Upper lobe of right lung (tissue), 1 donor: Measurements from ENCODE around the gene DENND1B. TPM values are rescaled to one million over a fixed set of nuclear protein-coding genes. Genes with fewer than 3 reads are reported as not detected.

Experiments used
- ATAC-seq: fragments of 200-7000 bp; cut with Tn5 transposase; one replicate; pipeline ENCODE4 v1.9.1; 2020; ENCODE audit warnings: mild to moderate bottlenecking, moderate library complexity
- DNase-seq: peaks from one replicate; pipeline ENCODE4 v3.0.0-alpha.2; 2020
- H3K27ac ChIP-seq: fragments of 200-600 bp; one replicate; pipeline ENCODE4 v1.8.0; 2022
- H3K27me3 ChIP-seq: fragments of 200-600 bp; one replicate; pipeline ENCODE4 v1.8.0; 2022; ENCODE audit warnings: mild to moderate bottlenecking
- H3K36me3 ChIP-seq: fragments of 200-600 bp; one replicate; pipeline ENCODE4 v1.8.0; 2022
- H3K4me1 ChIP-seq: fragments of 200-600 bp; one replicate; pipeline ENCODE4 v1.8.0; 2022
- H3K4me3 ChIP-seq: fragments of 200-600 bp; one replicate; pipeline ENCODE4 v1.8.0; 2022; ENCODE audit warnings: mild to moderate bottlenecking
- H3K9me3 ChIP-seq: fragments of 200-600 bp; one replicate; pipeline ENCODE4 v1.8.0; 2022
- intact Hi-C: fragments of 100-400 bp; cut with DNase I; formaldehyde crosslinking; loops from one replicate; pipeline ENCODE4 v1.11.0; 2022
- long read RNA-seq: library from polyadenylated mRNA; unstranded; transcript quantifications from one replicate; pipeline ENCODE4 v2.0.0, GENCODE V29; 2021
- total RNA-seq: library from RNA; stranded (reverse); fragmentation: NEBNext Ultra II Directional; extraction: Animal tissue kit (Norgen Biotek cat#: 25700); gene quantifications from one replicate; pipeline ENCODE4 v1.2.1, GENCODE V29; 2021
- TF ChIP-seq, protein P1 (sequence below): fragments of 200-600 bp; IDR thresholded peaks from one replicate; pipeline ENCODE4 v1.8.0; 2022; ENCODE audit warnings: antibody characterized with exemption
- donor health status: DM: no; HTN: yes; CAD: no; lungs with severe emphysema.

Gene DENND1B, protein sequence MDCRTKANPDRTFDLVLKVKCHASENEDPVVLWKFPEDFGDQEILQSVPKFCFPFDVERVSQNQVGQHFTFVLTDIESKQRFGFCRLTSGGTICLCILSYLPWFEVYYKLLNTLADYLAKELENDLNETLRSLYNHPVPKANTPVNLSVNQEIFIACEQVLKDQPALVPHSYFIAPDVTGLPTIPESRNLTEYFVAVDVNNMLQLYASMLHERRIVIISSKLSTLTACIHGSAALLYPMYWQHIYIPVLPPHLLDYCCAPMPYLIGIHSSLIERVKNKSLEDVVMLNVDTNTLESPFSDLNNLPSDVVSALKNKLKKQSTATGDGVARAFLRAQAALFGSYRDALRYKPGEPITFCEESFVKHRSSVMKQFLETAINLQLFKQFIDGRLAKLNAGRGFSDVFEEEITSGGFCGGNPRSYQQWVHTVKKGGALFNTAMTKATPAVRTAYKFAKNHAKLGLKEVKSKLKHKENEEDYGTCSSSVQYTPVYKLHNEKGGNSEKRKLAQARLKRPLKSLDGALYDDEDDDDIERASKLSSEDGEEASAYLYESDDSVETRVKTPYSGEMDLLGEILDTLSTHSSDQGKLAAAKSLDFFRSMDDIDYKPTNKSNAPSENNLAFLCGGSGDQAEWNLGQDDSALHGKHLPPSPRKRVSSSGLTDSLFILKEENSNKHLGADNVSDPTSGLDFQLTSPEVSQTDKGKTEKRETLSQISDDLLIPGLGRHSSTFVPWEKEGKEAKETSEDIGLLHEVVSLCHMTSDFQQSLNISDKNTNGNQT
- 20.1 TPM for total RNA-seq
- long read RNA-seq, full-length matches to known transcripts = 9 of 36 reads
- long read RNA-seq, partial matches to known transcripts = 6 of 36 reads
- long read RNA-seq, other reads (novel, unspliced or antisense) = 21 of 36 reads

GRCh38 chr1:197775282-197776262, at the start of gene DENND1B:
Gene DENND1B, minus strand, starts transcription at chr1:197775480. Its CDS starts 325 bp downstream, at chr1:197775155.
- peaks cover 25% of the 10 kb centered on the region for H3K4me1 ChIP-seq
- no peaks in the 10 kb centered on the region for H3K36me3 ChIP-seq
- intact Hi-C loops = no loop called here
- peak within 1 kb of the TSS; percentile 92 for H3K27ac ChIP-seq
- no peaks in the 10 kb centered on the region for H3K9me3 ChIP-seq
- H3K27me3 ChIP-seq = no peaks in the 10 kb centered on the region
- TF ChIP-seq, protein P1, sequence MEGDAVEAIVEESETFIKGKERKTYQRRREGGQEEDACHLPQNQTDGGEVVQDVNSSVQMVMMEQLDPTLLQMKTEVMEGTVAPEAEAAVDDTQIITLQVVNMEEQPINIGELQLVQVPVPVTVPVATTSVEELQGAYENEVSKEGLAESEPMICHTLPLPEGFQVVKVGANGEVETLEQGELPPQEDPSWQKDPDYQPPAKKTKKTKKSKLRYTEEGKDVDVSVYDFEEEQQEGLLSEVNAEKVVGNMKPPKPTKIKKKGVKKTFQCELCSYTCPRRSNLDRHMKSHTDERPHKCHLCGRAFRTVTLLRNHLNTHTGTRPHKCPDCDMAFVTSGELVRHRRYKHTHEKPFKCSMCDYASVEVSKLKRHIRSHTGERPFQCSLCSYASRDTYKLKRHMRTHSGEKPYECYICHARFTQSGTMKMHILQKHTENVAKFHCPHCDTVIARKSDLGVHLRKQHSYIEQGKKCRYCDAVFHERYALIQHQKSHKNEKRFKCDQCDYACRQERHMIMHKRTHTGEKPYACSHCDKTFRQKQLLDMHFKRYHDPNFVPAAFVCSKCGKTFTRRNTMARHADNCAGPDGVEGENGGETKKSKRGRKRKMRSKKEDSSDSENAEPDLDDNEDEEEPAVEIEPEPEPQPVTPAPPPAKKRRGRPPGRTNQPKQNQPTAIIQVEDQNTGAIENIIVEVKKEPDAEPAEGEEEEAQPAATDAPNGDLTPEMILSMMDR = peak; percentile 10
- H3K4me3 ChIP-seq = peak within 1 kb of the TSS; percentile 63
- ATAC-seq (peak; percentile 88), DNase-seq (peak; percentile 94)

DNA sequence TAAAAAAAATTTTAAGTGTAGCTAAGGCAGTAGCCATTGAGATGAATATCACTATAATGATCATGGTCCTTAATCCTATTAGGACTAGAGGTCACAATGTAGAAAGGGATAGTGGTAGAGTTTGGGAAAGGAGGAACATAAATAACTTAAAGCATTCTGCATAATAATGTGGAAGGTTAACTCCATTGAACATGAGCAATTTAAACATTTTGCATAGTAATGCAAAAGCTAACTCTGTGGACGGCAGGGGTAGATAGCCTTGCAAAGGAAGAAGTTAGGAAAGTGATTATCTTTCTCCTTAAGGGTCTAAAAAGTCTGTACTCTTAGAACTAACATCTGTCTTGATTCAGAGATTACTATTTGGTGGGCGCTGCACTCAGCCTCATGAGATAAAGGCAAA, 39.0 kb upstream of the DENND1B start:
- no peaks in the 10 kb centered on the region for H3K36me3 ChIP-seq
- no peaks in the 10 kb centered on the region for H3K4me1 ChIP-seq
- H3K27ac ChIP-seq = no peak overlapping the region
- intact Hi-C loops = no loop called here
- H3K27me3 ChIP-seq = no peaks in the 10 kb centered on the region
- H3K9me3 ChIP-seq = no peaks in the 10 kb centered on the region
- H3K4me3 ChIP-seq = no peak overlapping the region
- ATAC-seq (no peak), DNase-seq (no peak)
- TF ChIP-seq, protein P1 = no peak

- Histone ChIP-seq H3K9me3 (no peaks in the 10 kb centered on the region), H3K36me3 (no peaks in the 10 kb centered on the region), H3K27ac (no peak overlapping the region), H3K27me3 (no peaks in the 10 kb centered on the region), H3K4me3 (no peak overlapping the region), H3K4me1 (no peaks in the 10 kb centered on the region)
- intact Hi-C loops = no loop called here
- DNase-seq (no peak), ATAC-seq (no peak)
- TF ChIP-seq, protein P1 = no peak
Measured at GRCh38 chr1:197813741-197814140, 38.5 kb upstream of the DENND1B start.

- Histone ChIP-seq H3K4me3 (no peak overlapping the region), H3K4me1 (no peaks in the 10 kb centered on the region), H3K9me3 (no peaks in the 10 kb centered on the region), H3K36me3 (no peaks in the 10 kb centered on the region), H3K27me3 (no peaks in the 10 kb centered on the region), H3K27ac (no peak overlapping the region)
- DNase-seq (no peak), ATAC-seq (peak; percentile 74)
- TF ChIP-seq, protein P1 = no peak
- intact Hi-C loops = no loop called here
Measured at GRCh38 chr1:197811769-197812168, 36.5 kb upstream of the DENND1B start.

GRCh38 chr1:197810812-197811211, 35.5 kb upstream of the DENND1B start:
- ATAC-seq = no peak
- no peaks in the 10 kb centered on the region for H3K9me3 ChIP-seq
- H3K27ac ChIP-seq = no peak overlapping the region
- no peaks in the 10 kb centered on the region for H3K27me3 ChIP-seq
- no peaks in the 10 kb centered on the region for H3K4me1 ChIP-seq
- DNase-seq = no peak
- TF ChIP-seq, protein P1 = no peak
- no peaks in the 10 kb centered on the region for H3K36me3 ChIP-seq
- intact Hi-C loops = no loop called here
- H3K4me3 ChIP-seq = no peak overlapping the region
